ENCODE data around the gene GJC2. TPM values are rescaled to one million over a fixed set of nuclear protein-coding genes. Genes with fewer than 3 reads are reported as not detected.

GJC2 gene
- total RNA-seq, 1 experiment from 2014 or later: 0.76 TPM

- TF ChIP-seq ZBTB33 (IDR thresholded peaks at IDR 0.05; ENCODE audit: extremely low read depth, insufficient replicate concordance, low read length): no peak
Observed at GRCh38 chr1:228139406-228139930, 10.3 kb upstream of the GJC2 start (continued).

DNA sequence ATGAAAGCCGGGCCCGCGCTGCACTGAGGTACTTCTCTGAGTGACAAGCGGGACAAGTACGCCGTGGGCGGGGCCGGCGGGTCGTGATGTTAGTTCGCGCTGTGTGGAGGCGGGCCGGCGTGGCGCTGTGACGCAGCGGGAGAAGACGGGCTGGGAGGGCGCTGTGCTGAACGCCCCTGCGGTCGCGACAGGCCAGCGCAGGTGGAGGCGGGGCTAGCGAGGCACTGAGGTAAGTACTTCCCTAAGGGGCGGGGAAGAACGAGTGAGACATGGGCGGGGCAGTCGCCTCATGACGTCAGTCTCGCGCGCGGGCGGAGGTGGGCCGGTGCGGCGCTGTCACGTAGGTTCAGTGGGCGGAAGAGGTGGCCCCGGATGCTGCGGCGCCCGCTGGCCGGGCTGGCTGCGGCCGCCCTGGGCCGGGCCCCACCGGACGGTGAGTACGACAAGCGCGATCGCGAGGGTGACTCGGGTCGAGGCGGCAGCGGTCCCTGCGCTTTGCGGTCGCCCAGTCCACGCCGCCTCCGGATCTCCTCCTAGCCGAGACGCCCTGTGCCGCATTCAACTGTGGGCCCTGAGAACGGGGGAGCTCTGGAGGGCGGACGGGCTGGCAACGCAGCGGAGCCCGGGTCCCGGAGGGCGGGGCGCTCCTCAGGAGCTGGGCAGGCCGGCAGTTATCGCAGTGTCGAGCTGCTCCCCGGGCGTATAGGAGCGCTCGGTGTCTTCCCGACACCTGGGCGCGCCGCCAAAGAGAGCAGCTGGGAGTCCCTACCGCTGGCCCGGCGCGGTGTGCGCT, 9.6 kb upstream of the GJC2 start, which contains the start of gene GUK1:
TSS of gene GUK1 (plus strand) at position 349 of the 793 bp plus-strand sequence. CDS start at position 373, 24 bp downstream.
- H3K9me2 ChIP-seq (ENCODE audit: insufficient read depth): no peaks in the 10 kb centered on the region
- intact Hi-C loops (cut with micrococcal nuclease): loop anchor here (1.0 to 2.0 kb wide), 2 partner anchors 25 to 31 kb away; partner anchors contain the start of genes IBA57 and MRPL55
- TF ChIP-seq YY1 (IDR thresholded peaks at IDR 0.05; ENCODE audit: extremely low read depth, insufficient replicate concordance, low read depth, low read length): peak; percentile 3
- TF ChIP-seq ATF3 (IDR thresholded peaks at IDR 0.05): no peak
- peak; percentile 95 for TF ChIP-seq SP1 (IDR thresholded peaks at IDR 0.05; ENCODE audit: low read depth)
- TF ChIP-seq POLR2AphosphoS5 (IDR thresholded peaks at IDR 0.05; ENCODE audit: low read depth, low read length): peak; percentile 88
- TF ChIP-seq EGR1 (IDR thresholded peaks at IDR 0.05; ENCODE audit: low read depth): peak; percentile 93
- TF ChIP-seq TCF7L2 (IDR thresholded peaks at IDR 0.05; ENCODE audit: borderline replicate concordance, extremely low read depth, insufficient read depth, insufficient read length): peak; percentile 99
- TF ChIP-seq POLR2A (IDR thresholded peaks at IDR 0.05; ENCODE audit: borderline replicate concordance, extremely low read depth, insufficient read depth, insufficient read length): peak; percentile 54
- TF ChIP-seq SIN3A (IDR thresholded peaks at IDR 0.05; ENCODE audit: low read depth): peak; percentile 88
- TF ChIP-seq ZFX (IDR thresholded peaks at IDR 0.05): peak; percentile 88
- TF ChIP-seq, protein P1, sequence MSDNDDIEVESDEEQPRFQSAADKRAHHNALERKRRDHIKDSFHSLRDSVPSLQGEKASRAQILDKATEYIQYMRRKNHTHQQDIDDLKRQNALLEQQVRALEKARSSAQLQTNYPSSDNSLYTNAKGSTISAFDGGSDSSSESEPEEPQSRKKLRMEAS (IDR thresholded peaks at IDR 0.05): peak; percentile 79; the same call in 1 of the 2 replicates
- TF ChIP-seq FOSL1 (IDR thresholded peaks at IDR 0.05; ENCODE audit: low read depth): no peak
- TF ChIP-seq JUND (IDR thresholded peaks at IDR 0.05): no peak; the same call in 1 of the 2 replicates
- ATAC-seq: peak; percentile 96
- H3K36me3 ChIP-seq (ENCODE audit: control insufficient read depth in 1 of 2, insufficient read depth in 2 of 2, low read length in 2 of 2): no peaks in the 10 kb centered on the region
- H3K27me3 ChIP-seq (ENCODE audit: insufficient read depth, low read length): peaks cover 3% of the 10 kb centered on the region; the same call in 1 of the 2 replicates
- peak; percentile 100 for DNase-seq (ENCODE audit: low read depth, low spot score)
- peak within 1 kb of the TSS; percentile 99 for H3K4me2 ChIP-seq (ENCODE audit: low read length)
- no peaks in the 10 kb centered on the region for H4K20me1 ChIP-seq (ENCODE audit: insufficient read depth)
- ChIA-PET POLR2A (interaction anchor here (0.8 kb wide), 2 partner anchors 13 to 25 kb away, joined by 3 to 5 read pairs; partner anchors contain the start of gene IBA57), CTCF (interaction anchor here (0.9 kb wide), 1 partner anchor 26 kb away, joined by 3 read pairs; the partner anchor contains the start of gene IBA57), RAD21 (ENCODE audit: low non-redundant PET in 1 of 2, low total read pairs in 2 of 2, uncharacterized antibody in 2 of 2, unreplicated experiment in 2 of 2) (no interaction called here)
- no peak within 1 kb of the TSS for H2AFZ ChIP-seq (ENCODE audit: low read depth, low read length, poor library complexity, severe bottlenecking)
- peaks cover 49% of the 10 kb centered on the region for H3K79me2 ChIP-seq (ENCODE audit: insufficient read depth, low read length)
- TSS peak; percentile 67 for BruUV-seq (replicated peaks)
- H3K4me3 ChIP-seq (replicated peaks in 1 of 2; ENCODE audit: low read depth in 1 of 2, low read length in 2 of 2): peak within 1 kb of the TSS; percentile 98
- peak within 1 kb of the TSS; percentile 79 for H3K27ac ChIP-seq (ENCODE audit: low read depth, low read length)
- no peaks in the 10 kb centered on the region for H3K9me3 ChIP-seq (ENCODE audit: control insufficient read depth in 1 of 2, insufficient read depth in 1 of 2, low read depth in 1 of 2, low read length in 2 of 2)
- H3K4me1 ChIP-seq (ENCODE audit: control insufficient read depth in 1 of 2, insufficient read depth in 2 of 2, low read length in 2 of 2): peaks cover 0 to 17% of the 10 kb centered on the region in 2 experiments; a peak in 3 of 4 replicates
- H3K9ac ChIP-seq (ENCODE audit: low read length): peak within 1 kb of the TSS; percentile 93

Measured in HCT116 (cell line).